Skeletal muscle cell (primary cell): ENCODE measurements around the gene UTS2B.

Experiments used
- DNase-seq: peaks from one replicate; pipeline ENCODE4 v3.0.0-alpha.2; 2010; ENCODE audit warnings: low read depth
- H3K4me3 ChIP-seq: 2 replicates; pipeline ENCODE4 v1.5.1; 2011; ENCODE audit warnings: low read depth, mild to moderate bottlenecking, control low read depth, low read length, moderate library complexity

Gene UTS2B

GRCh38 chr3:191328962-191329653 lies 1.2 kb downstream of the UTS2B start, which contains the start of gene CCDC50:
Gene CCDC50 (plus strand): TSS chr3:191329394. CDS start chr3:191329675, 281 bp downstream.
- peak; percentile 40 for DNase-seq
- H3K4me3 ChIP-seq: peak within 1 kb of the TSS; percentile 88

GRCh38 chr3:191328383-191328961 lies 1.9 kb downstream of the UTS2B start:
- no peak for DNase-seq
- peak overlapping the region; percentile 88 for H3K4me3 ChIP-seq

- DNase-seq: no peak
- H3K4me3 ChIP-seq: no peak overlapping the region
Measured at GRCh38 chr3:191327526-191327925, 2.8 kb downstream of the UTS2B start.

GRCh38 chr3:191324936-191325335 lies 5.4 kb downstream of the UTS2B start:
- H3K4me3 ChIP-seq: no peak overlapping the region
- no peak for DNase-seq

GRCh38 chr3:191321019-191321767 lies 9.1 kb downstream of the UTS2B start:
- no peak overlapping the region for H3K4me3 ChIP-seq
- no peak for DNase-seq

- no peak for DNase-seq
- no peak overlapping the region for H3K4me3 ChIP-seq
Measured at GRCh38 chr3:191320316-191320715, 10.0 kb downstream of the UTS2B start.

GRCh38 chr3:191316876-191317603 lies 13.3 kb downstream of the UTS2B start:
- no peak for DNase-seq
- no peak overlapping the region for H3K4me3 ChIP-seq

GRCh38 chr3:191314109-191314728 lies 16.1 kb downstream of the UTS2B start:
- H3K4me3 ChIP-seq: no peak overlapping the region
- DNase-seq: no peak

GRCh38 chr3:191313296-191313695 lies 17.0 kb downstream of the UTS2B start:
- no peak for DNase-seq
- no peak overlapping the region for H3K4me3 ChIP-seq

- DNase-seq: no peak
- no peak overlapping the region for H3K4me3 ChIP-seq
Measured at GRCh38 chr3:191307341-191307740, 23.0 kb downstream of the UTS2B start.

GRCh38 chr3:191306428-191306827 lies 23.9 kb downstream of the UTS2B start:
- H3K4me3 ChIP-seq: no peak overlapping the region
- no peak for DNase-seq

GRCh38 chr3:191303596-191303995 lies 26.7 kb downstream of the UTS2B start:
- no peak for DNase-seq
- H3K4me3 ChIP-seq: no peak overlapping the region

GRCh38 chr3:191302451-191302850 lies 27.9 kb downstream of the UTS2B start:
- H3K4me3 ChIP-seq: no peak overlapping the region
- DNase-seq: no peak

GRCh38 chr3:191301782-191302411 lies 28.4 kb downstream of the UTS2B start:
- DNase-seq: no peak
- H3K4me3 ChIP-seq: no peak overlapping the region

- H3K4me3 ChIP-seq: no peak overlapping the region
- no peak for DNase-seq
Measured at GRCh38 chr3:191301017-191301416, 29.3 kb downstream of the UTS2B start.

GRCh38 chr3:191300422-191300821 lies 29.9 kb downstream of the UTS2B start:
- DNase-seq: no peak
- H3K4me3 ChIP-seq: no peak overlapping the region

- no peak for DNase-seq
- H3K4me3 ChIP-seq: no peak overlapping the region
Measured at GRCh38 chr3:191298846-191299245, 31.5 kb downstream of the UTS2B start.

- DNase-seq: no peak
- H3K4me3 ChIP-seq: no peak overlapping the region
Measured at GRCh38 chr3:191296041-191296541, 34.2 kb downstream of the UTS2B start.

GRCh38 chr3:191294291-191294690 lies 36.0 kb downstream of the UTS2B start:
- no peak for DNase-seq
- H3K4me3 ChIP-seq: no peak overlapping the region
